Trophoblast cell (in vitro differentiated cells and primary cell): ENCODE data around the gene PKD1L1.

ENCODE experiments used
- DNase-seq, 2 donors: peaks; one replicate each; pipeline ENCODE4 v3.0.0-alpha.2; 2016
- H2AFZ ChIP-seq: 2 replicates; pipeline ENCODE4 v1.6.1; 2013; ENCODE audit warnings: low read length, moderate library complexity, mild to moderate bottlenecking; ENCODE audit not compliant: insufficient read depth, poor library complexity
- H2AK5ac ChIP-seq: 2 replicates; pipeline ENCODE4 v1.6.1; 2013; ENCODE audit warnings: mild to moderate bottlenecking, low read length
- H2BK120ac ChIP-seq: 2 replicates; pipeline ENCODE4 v1.6.1; 2013; ENCODE audit warnings: low read length, mild to moderate bottlenecking, moderate library complexity; ENCODE audit not compliant: insufficient read depth, poor library complexity
- H2BK12ac ChIP-seq: 2 replicates; pipeline ENCODE4 v1.6.1; 2013; ENCODE audit warnings: mild to moderate bottlenecking, low read length, moderate library complexity
- H2BK5ac ChIP-seq: 2 replicates; pipeline ENCODE4 v1.6.1; 2013; ENCODE audit warnings: low read length, low read depth, moderate library complexity, mild to moderate bottlenecking; ENCODE audit not compliant: poor library complexity
- H3K14ac ChIP-seq: 2 replicates; pipeline ENCODE4 v1.6.1; 2013; ENCODE audit warnings: mild to moderate bottlenecking, low read length
- H3K18ac ChIP-seq: 2 replicates; pipeline ENCODE4 v1.6.1; 2013; ENCODE audit warnings: mild to moderate bottlenecking, low read length
- H3K23ac ChIP-seq: 2 replicates; pipeline ENCODE4 v1.6.1; 2013; ENCODE audit warnings: low read length
- H3K27ac ChIP-seq: 2 replicates; pipeline ENCODE4 v1.5.1; 2013; ENCODE audit warnings: low read depth, mild to moderate bottlenecking, inconsistent platforms, low read length, moderate library complexity
- H3K27me3 ChIP-seq: 2 replicates; pipeline ENCODE4 v1.6.1; 2013; ENCODE audit warnings: inconsistent platforms, mild to moderate bottlenecking, low read length, moderate library complexity; ENCODE audit not compliant: insufficient read depth
- H3K36me3 ChIP-seq, 2 experiments: 1 replicate in 1 of 2; 2 replicates in 1 of 2; pipeline ENCODE4 v1.6.1; 2013; ENCODE audit warnings: low read length in 2 of 2, mild to moderate bottlenecking in 2 of 2, moderate library complexity in 1 of 2; ENCODE audit not compliant: insufficient read depth in 2 of 2, control insufficient read depth in 1 of 2
- H3K4ac ChIP-seq: 2 replicates; pipeline ENCODE4 v1.6.1; 2013; ENCODE audit warnings: low read depth, mild to moderate bottlenecking, low read length, moderate library complexity
- H3K4me1 ChIP-seq, 2 experiments: 1 replicate in 1 of 2; 2 replicates in 1 of 2; pipeline ENCODE4 v1.6.1; 2013; ENCODE audit warnings: low read length in 2 of 2, mild to moderate bottlenecking in 2 of 2, moderate library complexity in 1 of 2; ENCODE audit not compliant: insufficient read depth in 2 of 2, control insufficient read depth in 1 of 2
- H3K4me2 ChIP-seq: 2 replicates; pipeline ENCODE4 v1.6.1; 2013; ENCODE audit warnings: inconsistent platforms, mild to moderate bottlenecking, low read length, moderate library complexity
- H3K4me3 ChIP-seq: 2 replicates; pipeline ENCODE4 v1.5.1; 2013; ENCODE audit warnings: mild to moderate bottlenecking, low read depth, low read length, inconsistent platforms
- H3K79me1 ChIP-seq: one replicate; pipeline ENCODE4 v1.6.1; 2013; ENCODE audit warnings: low read length
- H3K79me2 ChIP-seq: 2 replicates; pipeline ENCODE4 v1.6.1; 2013; ENCODE audit warnings: low read length, mild to moderate bottlenecking; ENCODE audit not compliant: control insufficient read depth, insufficient read depth, poor library complexity
- H3K9ac ChIP-seq: 2 replicates; pipeline ENCODE4 v1.6.1; 2013; ENCODE audit warnings: mild to moderate bottlenecking, low read length
- H3K9me3 ChIP-seq: 2 replicates; pipeline ENCODE4 v1.6.1; 2013; ENCODE audit warnings: low read depth, mild to moderate bottlenecking, control low read depth, inconsistent platforms, low read length; ENCODE audit not compliant: insufficient read depth
- H4K12ac ChIP-seq: 2 replicates; pipeline ENCODE4 v1.6.1; 2013; ENCODE audit warnings: low read depth, mild to moderate bottlenecking, low read length, moderate library complexity
- H4K8ac ChIP-seq: 2 replicates; pipeline ENCODE4 v1.6.1; 2013; ENCODE audit warnings: low read depth, mild to moderate bottlenecking, low read length, moderate library complexity
- H4K91ac ChIP-seq: one replicate; pipeline ENCODE4 v1.6.1; 2013; ENCODE audit warnings: low read depth, mild to moderate bottlenecking, low read length, moderate library complexity
- WGBS: extraction: QIAGEN DNeasy Blood & Tissue Kit; methylation state at CpG from one replicate; pipeline ENCODE4 v1.1.7; 2013; ENCODE audit warnings: missing lambda C conversion rate; ENCODE audit not compliant: insufficient read length, insufficient coverage; ENCODE audit errors: extremely low coverage; 5-methylcytosine and 5-hydroxymethylcytosine counted together

The PKD1L1 gene

GRCh38 chr7:47815867-47816266, 132.4 kb downstream of the PKD1L1 start:
- H3K14ac ChIP-seq, result no peak overlapping the region
- no peak overlapping the region for H4K8ac ChIP-seq
- no peak for DNase-seq
- no peak overlapping the region for H2AK5ac ChIP-seq
- H3K36me3 ChIP-seq, result no peaks in the 10 kb centered on the region
- H3K23ac ChIP-seq, result no peak overlapping the region
- no peak overlapping the region for H3K27ac ChIP-seq
- peak overlapping the region; percentile 4 for H2BK12ac ChIP-seq
- no peak overlapping the region for H4K12ac ChIP-seq
- H3K4me1 ChIP-seq, result peaks cover 3 to 10% of the 10 kb centered on the region in 2 experiments
- H3K9me3 ChIP-seq, result peaks cover 5% of the 10 kb centered on the region
- H2AFZ ChIP-seq, result no peak overlapping the region
- H3K27me3 ChIP-seq, result no peaks in the 10 kb centered on the region
- no peak overlapping the region for H4K91ac ChIP-seq
- H3K18ac ChIP-seq, result no peak overlapping the region
- H2BK120ac ChIP-seq, result no peak overlapping the region
- no peak overlapping the region for H3K9ac ChIP-seq
- H3K4me3 ChIP-seq, result no peak overlapping the region
- no peak overlapping the region for H2BK5ac ChIP-seq
- no peak overlapping the region for H3K4me2 ChIP-seq
- H3K4ac ChIP-seq, result no peak overlapping the region
- no peaks in the 10 kb centered on the region for H3K79me1 ChIP-seq
- no CpG with 5 or more reads among the region's 9 CpGs for WGBS
- no peaks in the 10 kb centered on the region for H3K79me2 ChIP-seq

GRCh38 chr7:47814905-47815613, 133.2 kb downstream of the PKD1L1 start:
- Histone ChIP-seq H3K79me2 (no peaks in the 10 kb centered on the region), H2AK5ac (no peak overlapping the region), H3K4ac (no peak overlapping the region), H3K4me1 (peaks cover 3 to 10% of the 10 kb centered on the region in 2 experiments), H3K9me3 (peaks cover 5% of the 10 kb centered on the region), H3K4me3 (no peak overlapping the region), H3K14ac (no peak overlapping the region), H4K8ac (no peak overlapping the region), H3K79me1 (no peaks in the 10 kb centered on the region), H4K91ac (no peak overlapping the region), H2BK5ac (no peak overlapping the region), H2BK12ac (no peak overlapping the region), H3K36me3 (no peaks in the 10 kb centered on the region), H2AFZ (no peak overlapping the region), H3K4me2 (no peak overlapping the region), H3K23ac (no peak overlapping the region), H3K18ac (no peak overlapping the region), H3K9ac (no peak overlapping the region), H2BK120ac (no peak overlapping the region), H3K27me3 (no peaks in the 10 kb centered on the region), H3K27ac (no peak overlapping the region), H4K12ac (no peak overlapping the region)
- no CpG with 5 or more reads among the region's 11 CpGs for WGBS
- DNase-seq, result peak in 1 of 2 donors; percentile 53

GRCh38 chr7:47813620-47814260, 134.5 kb downstream of the PKD1L1 start:
- no CpG with 5 or more reads among the region's 10 CpGs for WGBS

GRCh38 chr7:47812429-47813136, 135.7 kb downstream of the PKD1L1 start:
- peaks cover 3 to 9% of the 10 kb centered on the region in 2 experiments for H3K4me1 ChIP-seq
- no peak overlapping the region for H3K23ac ChIP-seq
- H3K79me1 ChIP-seq, result no peaks in the 10 kb centered on the region
- no peak overlapping the region for H2BK120ac ChIP-seq
- DNase-seq, result no peak
- no peak overlapping the region for H2AK5ac ChIP-seq
- H3K14ac ChIP-seq, result no peak overlapping the region
- no peak overlapping the region for H2BK5ac ChIP-seq
- H3K4me2 ChIP-seq, result no peak overlapping the region
- no peak overlapping the region for H4K91ac ChIP-seq
- H3K9me3 ChIP-seq, result peaks cover 5% of the 10 kb centered on the region
- H3K27me3 ChIP-seq, result no peaks in the 10 kb centered on the region
- WGBS, result no CpG with 5 or more reads among the region's 16 CpGs
- H3K4ac ChIP-seq, result no peak overlapping the region
- no peak overlapping the region for H3K27ac ChIP-seq
- no peak overlapping the region for H3K18ac ChIP-seq
- H4K8ac ChIP-seq, result no peak overlapping the region
- no peaks in the 10 kb centered on the region for H3K79me2 ChIP-seq
- no peak overlapping the region for H3K4me3 ChIP-seq
- no peaks in the 10 kb centered on the region for H3K36me3 ChIP-seq
- no peak overlapping the region for H4K12ac ChIP-seq
- no peak overlapping the region for H3K9ac ChIP-seq
- no peak overlapping the region for H2AFZ ChIP-seq
- H2BK12ac ChIP-seq, result no peak overlapping the region

More at GRCh38 chr7:47813620-47814260, 134.5 kb downstream of the PKD1L1 start:
- Histone ChIP-seq H4K12ac (no peak overlapping the region), H3K9me3 (peaks cover 5% of the 10 kb centered on the region), H2BK5ac (no peak overlapping the region), H2BK120ac (no peak overlapping the region), H2AFZ (no peak overlapping the region), H3K27me3 (no peaks in the 10 kb centered on the region), H3K9ac (no peak overlapping the region), H3K79me2 (no peaks in the 10 kb centered on the region), H3K79me1 (no peaks in the 10 kb centered on the region), H3K18ac (no peak overlapping the region), H3K14ac (no peak overlapping the region), H2AK5ac (no peak overlapping the region), H3K36me3 (no peaks in the 10 kb centered on the region), H3K4me3 (no peak overlapping the region), H3K27ac (no peak overlapping the region), H2BK12ac (no peak overlapping the region), H4K91ac (no peak overlapping the region), H3K4me1 (peaks cover 3 to 9% of the 10 kb centered on the region in 2 experiments), H3K4me2 (no peak overlapping the region), H3K23ac (no peak overlapping the region), H3K4ac (no peak overlapping the region), H4K8ac (no peak overlapping the region)
- DNase-seq, result no peak
